Duodenal mucosa (tissue), 2 donors: ENCODE results near the gene DSG3.

Experiments used
- H3K27ac ChIP-seq: one replicate; pipeline ENCODE4 v1.7.0; 2013; ENCODE audit warnings: low read depth, low read length
- H3K27me3 ChIP-seq, 2 donors: one replicate each; pipeline ENCODE4 v1.7.0; 2013; ENCODE audit warnings: low read length in 2 of 2, control low read depth in 1 of 2; ENCODE audit not compliant: insufficient read depth in 2 of 2, control insufficient read depth in 1 of 2
- H3K36me3 ChIP-seq, 2 donors: one replicate each; pipeline ENCODE4 v1.7.0; 2013; ENCODE audit warnings: low read length in 2 of 2, control low read depth in 1 of 2; ENCODE audit not compliant: insufficient read depth in 2 of 2, control insufficient read depth in 1 of 2
- H3K4me1 ChIP-seq, 2 donors: one replicate each; pipeline ENCODE4 v1.7.0; 2013; ENCODE audit warnings: low read length in 2 of 2, control low read depth in 1 of 2; ENCODE audit not compliant: insufficient read depth in 2 of 2, control insufficient read depth in 1 of 2
- H3K4me3 ChIP-seq, 2 donors: one replicate each; pipeline ENCODE4 v1.7.0; 2013; ENCODE audit warnings: low read length in 2 of 2, low read depth in 1 of 2
- H3K9ac ChIP-seq, 2 donors: one replicate each; pipeline ENCODE4 v1.7.0; 2013; ENCODE audit warnings: low read length in 2 of 2, low read depth in 1 of 2
- H3K9me3 ChIP-seq, 2 donors: one replicate each; pipeline ENCODE4 v1.7.0; 2013; ENCODE audit warnings: low read length in 2 of 2, control low read depth in 1 of 2; ENCODE audit not compliant: control insufficient read depth in 1 of 2

Gene DSG3

GRCh38 chr18:31510319-31510718, 62.8 kb downstream of the DSG3 start:
- H3K36me3 ChIP-seq: no peaks in the 10 kb centered on the region
- H3K9ac ChIP-seq: no peak overlapping the region
- H3K4me1 ChIP-seq: peaks cover 8 to 36% of the 10 kb centered on the region in 2 donors
- H3K4me3 ChIP-seq: no peak overlapping the region
- no peaks in the 10 kb centered on the region for H3K9me3 ChIP-seq
- H3K27me3 ChIP-seq: no peaks in the 10 kb centered on the region
- no peak overlapping the region for H3K27ac ChIP-seq

DNA sequence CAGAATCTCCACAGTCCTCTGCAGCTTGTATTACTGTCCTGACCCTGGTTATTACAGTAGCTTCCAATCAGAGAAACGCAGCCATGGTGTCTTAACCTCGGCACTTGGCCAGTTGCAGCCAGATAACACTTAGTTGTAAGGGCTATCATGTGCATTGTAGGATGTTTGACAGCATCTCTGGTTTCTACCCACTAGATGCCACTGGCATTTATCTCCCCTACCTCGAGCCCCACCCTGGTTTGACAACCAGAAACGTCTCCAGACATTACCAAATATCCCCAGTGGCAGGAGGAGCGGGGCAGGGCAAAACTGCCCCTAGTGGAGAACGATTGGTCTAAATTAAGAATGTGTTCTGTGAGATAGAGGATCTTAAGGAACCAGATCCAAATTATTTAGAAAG, 63.6 kb downstream of the DSG3 start:
- Histone ChIP-seq H3K9me3 (no peaks in the 10 kb centered on the region), H3K27ac (no peak overlapping the region)

DNA sequence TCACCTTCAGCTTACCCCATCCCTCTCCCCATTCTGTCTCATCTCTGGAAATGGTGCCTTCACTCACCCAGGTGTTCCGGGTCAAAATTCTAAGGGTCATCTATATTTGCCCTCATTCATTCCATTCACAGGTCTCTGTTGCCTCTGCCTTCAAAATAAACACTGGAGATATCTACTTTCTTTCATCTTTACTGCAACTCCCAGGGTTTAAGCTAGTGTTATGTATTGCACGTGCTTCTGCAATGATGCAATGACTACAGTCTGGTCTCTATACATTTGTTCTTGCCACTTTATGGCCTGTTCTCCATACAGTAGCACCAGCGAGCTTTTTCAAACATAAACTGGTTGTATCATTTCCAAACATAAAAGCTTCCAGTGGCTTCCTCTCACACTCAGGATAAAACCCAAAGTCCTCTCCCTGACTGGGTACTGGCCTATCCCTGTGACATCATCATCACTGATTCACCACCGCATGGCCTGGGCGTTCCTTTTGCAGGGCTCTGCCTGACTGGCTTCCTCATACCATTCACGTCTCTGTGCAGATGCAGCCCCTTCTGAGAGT, 64.7 kb downstream of the DSG3 start:
- H3K4me1 ChIP-seq: peaks cover 8 to 35% of the 10 kb centered on the region in 2 donors
- no peaks in the 10 kb centered on the region for H3K27me3 ChIP-seq
- H3K9ac ChIP-seq: no peak overlapping the region
- no peak overlapping the region for H3K4me3 ChIP-seq
- H3K27ac ChIP-seq: no peak overlapping the region
- H3K9me3 ChIP-seq: no peaks in the 10 kb centered on the region
- no peaks in the 10 kb centered on the region for H3K36me3 ChIP-seq

More for the DNA sequence above, 63.6 kb downstream of the DSG3 start:
- H3K4me1 ChIP-seq: peaks cover 8 to 35% of the 10 kb centered on the region in 2 donors
- no peaks in the 10 kb centered on the region for H3K27me3 ChIP-seq
- peak overlapping the region in 1 of 2 donors; percentile 6 for H3K9ac ChIP-seq
- no peak overlapping the region for H3K4me3 ChIP-seq
- H3K36me3 ChIP-seq: no peaks in the 10 kb centered on the region

- H3K27ac ChIP-seq: no peak overlapping the region
- H3K9me3 ChIP-seq: no peaks in the 10 kb centered on the region
- no peak overlapping the region for H3K4me3 ChIP-seq
- H3K9ac ChIP-seq: no peak overlapping the region
- peaks cover 8 to 35% of the 10 kb centered on the region in 2 donors for H3K4me1 ChIP-seq
- no peaks in the 10 kb centered on the region for H3K27me3 ChIP-seq
- no peaks in the 10 kb centered on the region for H3K36me3 ChIP-seq
Measured at GRCh38 chr18:31513189-31513935, 65.8 kb downstream of the DSG3 start.

DNA sequence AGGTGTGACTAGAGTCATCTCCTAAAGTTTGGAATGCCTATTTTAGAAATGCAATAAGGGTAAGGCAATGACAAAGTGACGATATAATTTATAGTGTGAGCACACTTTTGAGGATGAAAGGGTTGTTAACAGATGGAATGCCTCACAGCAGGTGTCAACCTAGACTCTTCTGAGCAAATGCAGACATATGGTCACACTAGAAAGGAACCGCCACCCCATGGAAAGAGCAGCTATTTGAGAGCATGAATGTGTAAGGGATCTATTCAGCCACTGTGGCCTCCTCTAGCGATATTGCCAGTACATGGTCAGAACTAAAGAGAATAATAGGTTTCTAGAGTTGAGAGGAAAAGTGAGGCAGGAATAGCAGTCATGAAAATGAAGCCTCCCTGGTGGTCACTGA, 68.9 kb downstream of the DSG3 start:
- peaks cover 0 to 3% of the 10 kb centered on the region in 2 donors for H3K36me3 ChIP-seq
- H3K27ac ChIP-seq: no peak overlapping the region
- H3K9me3 ChIP-seq: no peaks in the 10 kb centered on the region
- no peaks in the 10 kb centered on the region for H3K27me3 ChIP-seq
- no peak overlapping the region for H3K9ac ChIP-seq
- no peak overlapping the region for H3K4me3 ChIP-seq
- H3K4me1 ChIP-seq: peaks cover 8 to 22% of the 10 kb centered on the region in 2 donors

DNA sequence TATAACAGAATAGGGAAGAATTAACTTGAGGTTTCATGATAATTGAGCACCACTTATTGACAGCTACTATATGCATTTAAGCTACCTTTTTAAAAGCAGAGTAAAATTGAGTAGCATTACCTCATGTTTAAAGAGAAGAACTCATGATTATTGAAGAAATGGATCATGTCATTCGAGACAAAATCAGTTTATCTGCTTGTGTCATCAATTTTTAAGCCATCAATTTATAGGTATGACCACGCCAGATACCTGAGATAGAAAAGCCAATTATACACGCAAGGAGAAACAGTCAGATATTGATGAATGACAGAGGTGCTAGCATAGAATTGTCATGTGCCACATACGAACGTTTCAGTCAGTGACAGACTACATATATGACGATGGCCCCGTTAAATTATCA, 78.8 kb downstream of the DSG3 start:
- H3K4me3 ChIP-seq: no peak overlapping the region
- H3K27ac ChIP-seq: no peak overlapping the region
- no peaks in the 10 kb centered on the region for H3K4me1 ChIP-seq
- no peaks in the 10 kb centered on the region for H3K27me3 ChIP-seq
- no peak overlapping the region for H3K9ac ChIP-seq
- no peaks in the 10 kb centered on the region for H3K9me3 ChIP-seq
- H3K36me3 ChIP-seq: peaks cover 21 to 38% of the 10 kb centered on the region in 2 donors
